ENCODE results near the gene GPC4. TPM values are rescaled to one million over a fixed set of nuclear protein-coding genes. Genes with fewer than 3 reads are reported as not detected.

Gene GPC4
- total RNA-seq, 6 experiments from 2014 or later: not detected

GRCh38 chrX:133365871-133366611, 49.2 kb downstream of the GPC4 start:
- no peaks in the 10 kb centered on the region for H3K27me3 Mint-ChIP-seq (ENCODE audit: insufficient read depth)
- H3K27ac Mint-ChIP-seq: no peak overlapping the region
- H3K36me3 Mint-ChIP-seq (ENCODE audit: low read depth): no peaks in the 10 kb centered on the region
- no peaks in the 10 kb centered on the region for H3K4me1 Mint-ChIP-seq (ENCODE audit: low read depth)
- TF ChIP-seq CTCF (IDR thresholded peaks at IDR 0.05): no peak
- peaks cover 8% of the 10 kb centered on the region; the same call in 1 of the 2 replicates for H3K9me3 Mint-ChIP-seq
- no peak for DNase-seq
- no peak overlapping the region for H3K4me3 Mint-ChIP-seq

- Mint-ChIP-seq H3K9me3 (peaks cover 8% of the 10 kb centered on the region; the same call in 1 of the 2 replicates), H3K36me3 (ENCODE audit: low read depth) (no peaks in the 10 kb centered on the region), H3K27me3 (ENCODE audit: insufficient read depth) (no peaks in the 10 kb centered on the region), H3K27ac (no peak overlapping the region), H3K4me3 (no peak overlapping the region), H3K4me1 (ENCODE audit: low read depth) (no peaks in the 10 kb centered on the region)
- DNase-seq: no peak
- no peak for TF ChIP-seq CTCF (IDR thresholded peaks at IDR 0.05)
Observed at GRCh38 chrX:133364865-133365264, 50.4 kb downstream of the GPC4 start.

GRCh38 chrX:133364196-133364595, 51.1 kb downstream of the GPC4 start:
- Mint-ChIP-seq H3K27ac (no peak overlapping the region), H3K4me3 (no peak overlapping the region), H3K9me3 (peaks cover 8% of the 10 kb centered on the region; the same call in 1 of the 2 replicates), H3K27me3 (ENCODE audit: insufficient read depth) (no peaks in the 10 kb centered on the region; the same call in 1 of the 2 replicates), H3K4me1 (ENCODE audit: low read depth) (no peaks in the 10 kb centered on the region), H3K36me3 (ENCODE audit: low read depth) (no peaks in the 10 kb centered on the region)
- TF ChIP-seq CTCF (IDR thresholded peaks at IDR 0.05): no peak
- no peak for DNase-seq

GRCh38 chrX:133362538-133362937, 52.8 kb downstream of the GPC4 start:
- H3K4me3 Mint-ChIP-seq: no peak overlapping the region

GRCh38 chrX:133359466-133359865, 55.8 kb downstream of the GPC4 start:
- no peak for DNase-seq
- Mint-ChIP-seq H3K4me1 (ENCODE audit: low read depth) (no peaks in the 10 kb centered on the region), H3K9me3 (peaks cover 10% of the 10 kb centered on the region), H3K27me3 (ENCODE audit: insufficient read depth) (no peaks in the 10 kb centered on the region; the same call in 1 of the 2 replicates), H3K36me3 (ENCODE audit: low read depth) (no peaks in the 10 kb centered on the region), H3K4me3 (no peak overlapping the region), H3K27ac (no peak overlapping the region)
- no peak for TF ChIP-seq CTCF (IDR thresholded peaks at IDR 0.05)

More at GRCh38 chrX:133362538-133362937, 52.8 kb downstream of the GPC4 start:
- H3K27me3 Mint-ChIP-seq (ENCODE audit: insufficient read depth): no peaks in the 10 kb centered on the region; the same call in 1 of the 2 replicates
- H3K27ac Mint-ChIP-seq: no peak overlapping the region
- TF ChIP-seq CTCF (IDR thresholded peaks at IDR 0.05): no peak
- peaks cover 8% of the 10 kb centered on the region; the same call in 1 of the 2 replicates for H3K9me3 Mint-ChIP-seq
- no peak for DNase-seq
- no peaks in the 10 kb centered on the region for H3K36me3 Mint-ChIP-seq (ENCODE audit: low read depth)
- no peaks in the 10 kb centered on the region for H3K4me1 Mint-ChIP-seq (ENCODE audit: low read depth)
